Endothelial cell of umbilical vein (primary cell): ENCODE results near the gene CDH11. TPM values are rescaled to one million over a fixed set of nuclear protein-coding genes. Genes with fewer than 3 reads are reported as not detected.

Experiments used
- BruUV-seq: library from RNA; stranded (reverse); fragments of 400-500 nt; replicated peaks from 2 replicates; lab custom pipeline; 2021; lab: Mats Ljungman, UMichigan
- CTCF ChIA-PET: fragments of 300-600, 350-600 bp; sonication (Branson Sonifier 250); formaldehyde crosslinking; loops from one replicate; lab custom pipeline; 2021; ENCODE audit warnings: antibody characterized with exemption, inconsistent platforms; lab: Charles Lee
- POLR2A ChIA-PET: fragments of 300-600, 350-600 bp; sonication (Branson Sonifier 250); formaldehyde crosslinking; loops from one replicate; lab custom pipeline; 2021; ENCODE audit warnings: antibody characterized with exemption, inconsistent platforms; lab: Charles Lee
- DNase-seq: peaks from one replicate; pipeline ENCODE4 v3.0.0-alpha.2; 2011; ENCODE audit warnings: low read depth, low spot score
- FAIRE-seq: peaks from 2 replicates; lab custom pipeline; 2011; peaks lifted over from hg19 to GRCh38; lab: Jason Lieb, UNC
- H2AFZ ChIP-seq: 2 replicates; pipeline ENCODE4 v1.6.0; 2012; ENCODE audit warnings: low read depth, low read length, control low read depth, inconsistent platforms
- H3K27ac ChIP-seq: 2 replicates; pipeline ENCODE4 v1.5.1; 2011; ENCODE audit warnings: low read depth, mild to moderate bottlenecking, control low read depth, low read length, moderate library complexity; ENCODE audit not compliant: insufficient read depth
- H3K27me3 ChIP-seq, 2 experiments: 2 replicates each; pipeline versions ENCODE4 v1.6.0 to v1.6.1; 2011; ENCODE audit warnings: low read length in 2 of 2, mixed read lengths in 1 of 2; ENCODE audit not compliant: control insufficient read depth in 2 of 2, insufficient read depth in 2 of 2
- H3K36me3 ChIP-seq, 2 experiments: 2 replicates in 1 of 2; 3 replicates in 1 of 2; pipeline ENCODE4 v1.5.1; 2011; ENCODE audit warnings: low read length in 2 of 2, mild to moderate bottlenecking in 1 of 2, moderate library complexity in 1 of 2; ENCODE audit not compliant: control insufficient read depth in 2 of 2, insufficient read depth in 2 of 2; ENCODE audit errors: extremely low read depth in 1 of 2
- H3K4me1 ChIP-seq: 3 replicates; pipeline ENCODE4 v1.5.1; 2011; ENCODE audit warnings: mild to moderate bottlenecking, low read length; ENCODE audit not compliant: control insufficient read depth, insufficient read depth; ENCODE audit errors: extremely low read depth
- H3K4me2 ChIP-seq: 2 replicates; pipeline ENCODE4 v1.6.1; 2011; ENCODE audit warnings: low read length, control low read depth, mixed read lengths; ENCODE audit not compliant: insufficient read depth
- H3K4me3 ChIP-seq, 3 experiments: fragments of 200-600 bp in 1 of 3; sonication (generic), shearing (Covaris generic) in 1 of 3; replicated peaks in 1 of 3; 2 replicates each; pipeline ENCODE4 v1.5.1; 2011 to 2016; ENCODE audit warnings: control low read depth in 3 of 3, low read length in 3 of 3, mild to moderate bottlenecking in 2 of 3, inconsistent platforms in 1 of 3, low read depth in 1 of 3, moderate library complexity in 1 of 3; ENCODE audit not compliant: insufficient read depth in 1 of 3
- H3K79me2 ChIP-seq: 2 replicates; pipeline ENCODE4 v1.6.0; 2012; ENCODE audit warnings: low read length, inconsistent platforms; ENCODE audit not compliant: control insufficient read depth, insufficient read depth
- H3K9ac ChIP-seq: replicated peaks from 2 replicates; pipeline ENCODE3; 2011; ENCODE audit warnings: low read length, control low read depth; ENCODE audit not compliant: insufficient read depth; ENCODE audit errors: extremely low read depth
- H3K9me1 ChIP-seq: replicated peaks from 3 replicates; pipeline ENCODE4 v1.6.0; 2011; ENCODE audit warnings: mild to moderate bottlenecking, low read length; ENCODE audit not compliant: control insufficient read depth, insufficient read depth; ENCODE audit errors: extremely low read depth
- H3K9me3 ChIP-seq: replicated peaks from 2 replicates; pipeline ENCODE4 v1.5.1; 2012; ENCODE audit warnings: low read length, inconsistent platforms; ENCODE audit not compliant: control insufficient read depth, insufficient read depth
- H4K20me1 ChIP-seq: replicated peaks from 2 replicates; pipeline ENCODE3; 2011; ENCODE audit warnings: mild to moderate bottlenecking, low read length; ENCODE audit not compliant: control insufficient read depth, insufficient read depth; ENCODE audit errors: extremely low read depth
- EZH2 ChIP-seq: IDR thresholded peaks from 2 replicates; pipeline ENCODE4 v1.6.1; 2012; ENCODE audit warnings: borderline replicate concordance, low read depth, mild to moderate bottlenecking, moderate library complexity, low read length, inconsistent platforms; ENCODE audit not compliant: severe bottlenecking
- FOS ChIP-seq: IDR thresholded peaks from 2 replicates; pipeline ENCODE4 v1.6.1; 2011; ENCODE audit warnings: mild to moderate bottlenecking, low read length, moderate library complexity, borderline replicate concordance; ENCODE audit not compliant: insufficient read depth
- GATA2 ChIP-seq: IDR thresholded peaks from 2 replicates; pipeline ENCODE4 v1.7.0; 2011; ENCODE audit warnings: low read depth, mild to moderate bottlenecking, moderate library complexity, mixed read lengths, low read length; ENCODE audit not compliant: insufficient read length, insufficient read depth
- JUN ChIP-seq: IDR thresholded peaks from 2 replicates; pipeline ENCODE4 v1.6.1; 2011; ENCODE audit warnings: borderline replicate concordance, low read depth; ENCODE audit not compliant: insufficient read length, insufficient read depth
- MYC ChIP-seq: IDR thresholded peaks from one replicate; pipeline ENCODE4 v1.6.1; 2011; ENCODE audit warnings: mild to moderate bottlenecking, low read depth, low read length
- POLR2A ChIP-seq: IDR thresholded peaks from 2 replicates; pipeline ENCODE4 v1.6.1; 2012; ENCODE audit warnings: low read depth, mild to moderate bottlenecking, control low read depth, low read length
- POLR2AphosphoS5 ChIP-seq: IDR thresholded peaks from 2 replicates; pipeline ENCODE4 v1.6.1; 2012; ENCODE audit warnings: low read depth, mild to moderate bottlenecking, control low read depth, low read length, moderate library complexity; ENCODE audit not compliant: insufficient read depth
- dilution Hi-C: fragments of 300-500 bp; cut with MboI; formaldehyde crosslinking; loops from one replicate; pipeline ENCODE4 v1.15.0; 2019; ENCODE audit warnings: low sequenced_read_pairs; ENCODE audit not compliant: extremely low pct_ligation_motif_present
- intact Hi-C: fragments of 100-400 bp; cut with micrococcal nuclease; formaldehyde crosslinking; loops from one replicate; pipeline ENCODE4 v1.10.0; 2022
- polyA plus RNA-seq, 4 experiments: library from polyadenylated mRNA; depleted of rRNA in 3 of 4; stranded (reverse) in 3 of 4; unstranded in 1 of 4; fragments of >200 nt; gene quantifications; 2 replicates each; pipeline versions ENCODE4 v1.2.1 to v1.2.3, GENCODE V29; 2011 to 2012; ENCODE audit warnings: missing spikeins in 1 of 4
- total RNA-seq: library from RNA; stranded (reverse); gene quantifications from 2 replicates; pipeline ENCODE4 v1.2.3, GENCODE V29; 2021
- TF ChIP-seq, protein P1 (sequence below), 2 donors: IDR thresholded peaks; 1 replicate in 1 of 2; 2 replicates in 1 of 2; pipeline ENCODE4 v1.5.1; 2011; ENCODE audit warnings: low read length in 2 of 2, mild to moderate bottlenecking in 2 of 2, moderate library complexity in 2 of 2, control low read depth in 1 of 2, inconsistent platforms in 1 of 2, low read depth in 1 of 2; ENCODE audit not compliant: insufficient read depth in 1 of 2; ENCODE audit errors: extremely low read depth in 1 of 2
- TF ChIP-seq, protein P2 (sequence below): IDR thresholded peaks from 2 replicates; pipeline ENCODE4 v1.6.1; 2011; ENCODE audit not compliant: insufficient read depth, insufficient read length

Gene CDH11
- total and polyA plus RNA-seq, 2 donors (not counting 3 experiments of a cell fraction or from before 2014, with no cell fraction given) = 30.4 to 32.7 TPM

DNA sequence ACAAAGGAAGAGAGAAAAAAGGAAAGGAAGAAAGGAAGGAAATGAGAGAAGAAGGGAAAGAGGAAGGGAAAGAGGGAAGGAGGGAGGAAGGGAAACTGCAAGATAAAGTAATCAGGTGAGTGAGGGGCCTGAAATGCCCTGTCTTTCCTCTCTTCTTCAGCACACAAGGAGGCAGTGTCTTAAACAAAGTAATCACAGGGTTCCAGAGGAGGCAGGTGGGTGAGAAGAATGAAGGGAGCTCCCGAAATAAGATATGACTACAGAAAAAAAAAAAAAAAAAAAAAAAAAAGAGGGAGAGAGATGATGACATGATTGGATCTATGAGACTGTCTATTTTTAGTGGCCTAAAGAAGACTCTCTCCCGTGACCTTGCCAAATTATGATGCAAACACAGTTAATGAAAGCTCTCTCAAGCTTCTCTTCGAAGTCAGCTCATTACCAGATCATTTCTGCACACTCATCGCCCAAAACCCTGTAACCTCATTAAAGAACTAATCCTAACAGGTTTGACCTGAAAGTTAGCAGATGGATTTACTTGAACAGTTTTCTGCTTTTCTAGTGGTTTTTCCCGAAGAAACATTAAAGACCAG lies 53.6 kb downstream of the CDH11 start:
- H3K4me1 ChIP-seq = peaks cover 16% of the 10 kb centered on the region
- FAIRE-seq = no peak
- no peak overlapping the region for H3K4me2 ChIP-seq
- no peak overlapping the region for H3K9ac ChIP-seq
- ChIA-PET CTCF (interaction anchor here (1.0 kb wide), 1 partner anchor 15 kb away, joined by 5 read pairs; no protein-coding TSS in a partner anchor), POLR2A (no interaction called here)
- no peaks in the 10 kb centered on the region for H3K9me3 ChIP-seq
- no peaks in the 10 kb centered on the region for H3K27me3 ChIP-seq
- dilution Hi-C loops (no loop called here), intact Hi-C loops (no loop called here)
- no peak overlapping the region for H2AFZ ChIP-seq
- H3K4me3 ChIP-seq = no peak overlapping the region
- no peaks in the 10 kb centered on the region for H3K36me3 ChIP-seq
- H3K27ac ChIP-seq = no peak overlapping the region
- no peaks in the 10 kb centered on the region for H3K79me2 ChIP-seq
- H3K9me1 ChIP-seq = no peaks in the 10 kb centered on the region
- H4K20me1 ChIP-seq = no peaks in the 10 kb centered on the region
- no peak for TF ChIP-seq MYC
- TF ChIP-seq FOS = no peak
- TF ChIP-seq JUN = no peak
- no peak for TF ChIP-seq POLR2AphosphoS5
- TF ChIP-seq, protein P1, sequence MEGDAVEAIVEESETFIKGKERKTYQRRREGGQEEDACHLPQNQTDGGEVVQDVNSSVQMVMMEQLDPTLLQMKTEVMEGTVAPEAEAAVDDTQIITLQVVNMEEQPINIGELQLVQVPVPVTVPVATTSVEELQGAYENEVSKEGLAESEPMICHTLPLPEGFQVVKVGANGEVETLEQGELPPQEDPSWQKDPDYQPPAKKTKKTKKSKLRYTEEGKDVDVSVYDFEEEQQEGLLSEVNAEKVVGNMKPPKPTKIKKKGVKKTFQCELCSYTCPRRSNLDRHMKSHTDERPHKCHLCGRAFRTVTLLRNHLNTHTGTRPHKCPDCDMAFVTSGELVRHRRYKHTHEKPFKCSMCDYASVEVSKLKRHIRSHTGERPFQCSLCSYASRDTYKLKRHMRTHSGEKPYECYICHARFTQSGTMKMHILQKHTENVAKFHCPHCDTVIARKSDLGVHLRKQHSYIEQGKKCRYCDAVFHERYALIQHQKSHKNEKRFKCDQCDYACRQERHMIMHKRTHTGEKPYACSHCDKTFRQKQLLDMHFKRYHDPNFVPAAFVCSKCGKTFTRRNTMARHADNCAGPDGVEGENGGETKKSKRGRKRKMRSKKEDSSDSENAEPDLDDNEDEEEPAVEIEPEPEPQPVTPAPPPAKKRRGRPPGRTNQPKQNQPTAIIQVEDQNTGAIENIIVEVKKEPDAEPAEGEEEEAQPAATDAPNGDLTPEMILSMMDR (IDR thresholded peaks at IDR 0.05; ENCODE audit: extremely low read depth in 1 of 2, insufficient read depth in 1 of 2, low read depth in 1 of 2, low read length in 2 of 2) = no peak
- no peak for TF ChIP-seq GATA2
- no peak for TF ChIP-seq EZH2
- TF ChIP-seq POLR2A = no peak
- TF ChIP-seq, protein P2, sequence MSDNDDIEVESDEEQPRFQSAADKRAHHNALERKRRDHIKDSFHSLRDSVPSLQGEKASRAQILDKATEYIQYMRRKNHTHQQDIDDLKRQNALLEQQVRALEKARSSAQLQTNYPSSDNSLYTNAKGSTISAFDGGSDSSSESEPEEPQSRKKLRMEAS = no peak
- BruUV-seq = no TSS peak
- no peak for DNase-seq
